Anterior cingulate cortex (tissue), 58 donors: ENCODE data around the gene BCDIN3D.

Experiments used
- DNase-seq, 58 donors: peaks; one replicate each; lab custom pipeline; 2025; lab: John Stamatoyannopoulos, UW

The BCDIN3D gene

GRCh38 chr12:49800421-49801140 lies 42.3 kb downstream of the BCDIN3D start:
- DNase-seq: no peak

GRCh38 chr12:49798934-49799333 lies 44.0 kb downstream of the BCDIN3D start:
- no peak for DNase-seq

- no peak for DNase-seq
These were observed 44.7 kb downstream of the BCDIN3D start for GRCh38 chr12:49798248-49798647.

GRCh38 chr12:49797449-49797776 lies 45.5 kb downstream of the BCDIN3D start:
- DNase-seq: no peak

- DNase-seq: no peak
These were observed 46.1 kb downstream of the BCDIN3D start for GRCh38 chr12:49796606-49797448.

- no peak for DNase-seq
These were observed 46.8 kb downstream of the BCDIN3D start for GRCh38 chr12:49796155-49796554.

GRCh38 chr12:49795654-49796105 lies 47.2 kb downstream of the BCDIN3D start:
- no peak for DNase-seq

GRCh38 chr12:49794811-49795653 lies 47.9 kb downstream of the BCDIN3D start:
- DNase-seq: no peak

GRCh38 chr12:49794021-49794420 lies 48.9 kb downstream of the BCDIN3D start:
- no peak for DNase-seq

- DNase-seq: no peak
These were observed 49.3 kb downstream of the BCDIN3D start for GRCh38 chr12:49793620-49794019.

- DNase-seq: no peak
These were observed 49.8 kb downstream of the BCDIN3D start for GRCh38 chr12:49792976-49793580.

GRCh38 chr12:49792181-49792970 lies 50.5 kb downstream of the BCDIN3D start:
- DNase-seq: no peak

GRCh38 chr12:49791700-49792099 lies 51.2 kb downstream of the BCDIN3D start:
- no peak for DNase-seq

GRCh38 chr12:49790741-49791555 lies 52.0 kb downstream of the BCDIN3D start:
- no peak for DNase-seq

- no peak for DNase-seq
These were observed 52.9 kb downstream of the BCDIN3D start for GRCh38 chr12:49789992-49790391.

GRCh38 chr12:49787672-49788071 lies 55.2 kb downstream of the BCDIN3D start:
- no peak for DNase-seq
